ENCODE results near the gene NTN1. TPM values are rescaled to one million over a fixed set of nuclear protein-coding genes. Genes with fewer than 3 reads are reported as not detected.

NTN1 gene
- polyA plus RNA-seq, 1 donor from 2014 or later: 16.2 TPM

DNA sequence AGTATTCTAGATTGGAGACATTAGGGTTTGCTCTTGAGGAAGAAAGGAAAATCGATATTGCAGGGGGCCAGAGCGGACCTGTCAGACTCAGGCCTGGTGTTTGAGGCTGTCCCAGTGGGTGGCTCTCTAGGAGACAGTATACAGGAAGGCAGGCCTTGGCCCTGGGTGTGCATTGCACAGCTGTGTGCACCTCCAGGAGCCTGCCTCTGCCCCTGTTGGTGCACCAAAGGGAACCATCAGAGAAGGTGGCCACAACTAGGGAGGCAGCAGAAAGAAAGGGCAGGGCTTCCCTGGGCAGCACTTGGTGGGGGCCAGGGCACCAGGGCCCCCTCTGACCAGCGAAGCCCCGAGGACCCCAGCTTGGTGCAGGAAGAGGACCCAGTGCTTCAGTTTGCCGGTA is 188.0 kb downstream of the NTN1 start:
- Histone ChIP-seq H3K9ac (ENCODE audit: low read length) (no peak overlapping the region), H2AFZ (ENCODE audit: low read depth, low read length) (no peak overlapping the region), H3K27me3 (ENCODE audit: insufficient read depth, low read depth, low read length) (no peaks in the 10 kb centered on the region), H3K9me2 (ENCODE audit: insufficient read depth, low read length) (no peaks in the 10 kb centered on the region), H3F3A (ENCODE audit: insufficient read depth, low read length, poor library complexity, severe bottlenecking) (no peaks in the 10 kb centered on the region), H3K79me2 (replicated peaks; ENCODE audit: insufficient read depth, low read length) (no peaks in the 10 kb centered on the region), H4K20me1 (ENCODE audit: insufficient read depth) (no peaks in the 10 kb centered on the region), H3K27ac (ENCODE audit: low read length) (no peak overlapping the region), H3K36me3 (ENCODE audit: insufficient read depth, low read length) (no peaks in the 10 kb centered on the region), H3K4me3 (ENCODE audit: low read length) (no peak overlapping the region), H3K4me2 (ENCODE audit: low read length) (no peak overlapping the region), H3K9me3 (ENCODE audit: low read length) (no peaks in the 10 kb centered on the region)
- TF ChIP-seq EZH2 (IDR thresholded peaks at IDR 0.05; ENCODE audit: borderline replicate concordance, insufficient read depth, low read length, poor library complexity, severe bottlenecking) (no peak), MXI1 (conservative IDR thresholded peaks at IDR 0.05; ENCODE audit: poor library complexity, severe bottlenecking) (no peak), TAF1 (IDR thresholded peaks at IDR 0.05; ENCODE audit: low read depth) (no peak), POLR2AphosphoS5 (IDR thresholded peaks at IDR 0.05) (no peak), EP300 (conservative IDR thresholded peaks at IDR 0.05; ENCODE audit: poor library complexity, severe bottlenecking) (no peak), RAD21 (conservative IDR thresholded peaks at IDR 0.05) (no peak), SMC3 (conservative IDR thresholded peaks at IDR 0.05; ENCODE audit: poor library complexity) (no peak)
- TF ChIP-seq, protein P1, sequence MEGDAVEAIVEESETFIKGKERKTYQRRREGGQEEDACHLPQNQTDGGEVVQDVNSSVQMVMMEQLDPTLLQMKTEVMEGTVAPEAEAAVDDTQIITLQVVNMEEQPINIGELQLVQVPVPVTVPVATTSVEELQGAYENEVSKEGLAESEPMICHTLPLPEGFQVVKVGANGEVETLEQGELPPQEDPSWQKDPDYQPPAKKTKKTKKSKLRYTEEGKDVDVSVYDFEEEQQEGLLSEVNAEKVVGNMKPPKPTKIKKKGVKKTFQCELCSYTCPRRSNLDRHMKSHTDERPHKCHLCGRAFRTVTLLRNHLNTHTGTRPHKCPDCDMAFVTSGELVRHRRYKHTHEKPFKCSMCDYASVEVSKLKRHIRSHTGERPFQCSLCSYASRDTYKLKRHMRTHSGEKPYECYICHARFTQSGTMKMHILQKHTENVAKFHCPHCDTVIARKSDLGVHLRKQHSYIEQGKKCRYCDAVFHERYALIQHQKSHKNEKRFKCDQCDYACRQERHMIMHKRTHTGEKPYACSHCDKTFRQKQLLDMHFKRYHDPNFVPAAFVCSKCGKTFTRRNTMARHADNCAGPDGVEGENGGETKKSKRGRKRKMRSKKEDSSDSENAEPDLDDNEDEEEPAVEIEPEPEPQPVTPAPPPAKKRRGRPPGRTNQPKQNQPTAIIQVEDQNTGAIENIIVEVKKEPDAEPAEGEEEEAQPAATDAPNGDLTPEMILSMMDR (IDR thresholded peaks at IDR 0.05; ENCODE audit: poor library complexity, severe bottlenecking): no peak
- TF ChIP-seq, protein P2, sequence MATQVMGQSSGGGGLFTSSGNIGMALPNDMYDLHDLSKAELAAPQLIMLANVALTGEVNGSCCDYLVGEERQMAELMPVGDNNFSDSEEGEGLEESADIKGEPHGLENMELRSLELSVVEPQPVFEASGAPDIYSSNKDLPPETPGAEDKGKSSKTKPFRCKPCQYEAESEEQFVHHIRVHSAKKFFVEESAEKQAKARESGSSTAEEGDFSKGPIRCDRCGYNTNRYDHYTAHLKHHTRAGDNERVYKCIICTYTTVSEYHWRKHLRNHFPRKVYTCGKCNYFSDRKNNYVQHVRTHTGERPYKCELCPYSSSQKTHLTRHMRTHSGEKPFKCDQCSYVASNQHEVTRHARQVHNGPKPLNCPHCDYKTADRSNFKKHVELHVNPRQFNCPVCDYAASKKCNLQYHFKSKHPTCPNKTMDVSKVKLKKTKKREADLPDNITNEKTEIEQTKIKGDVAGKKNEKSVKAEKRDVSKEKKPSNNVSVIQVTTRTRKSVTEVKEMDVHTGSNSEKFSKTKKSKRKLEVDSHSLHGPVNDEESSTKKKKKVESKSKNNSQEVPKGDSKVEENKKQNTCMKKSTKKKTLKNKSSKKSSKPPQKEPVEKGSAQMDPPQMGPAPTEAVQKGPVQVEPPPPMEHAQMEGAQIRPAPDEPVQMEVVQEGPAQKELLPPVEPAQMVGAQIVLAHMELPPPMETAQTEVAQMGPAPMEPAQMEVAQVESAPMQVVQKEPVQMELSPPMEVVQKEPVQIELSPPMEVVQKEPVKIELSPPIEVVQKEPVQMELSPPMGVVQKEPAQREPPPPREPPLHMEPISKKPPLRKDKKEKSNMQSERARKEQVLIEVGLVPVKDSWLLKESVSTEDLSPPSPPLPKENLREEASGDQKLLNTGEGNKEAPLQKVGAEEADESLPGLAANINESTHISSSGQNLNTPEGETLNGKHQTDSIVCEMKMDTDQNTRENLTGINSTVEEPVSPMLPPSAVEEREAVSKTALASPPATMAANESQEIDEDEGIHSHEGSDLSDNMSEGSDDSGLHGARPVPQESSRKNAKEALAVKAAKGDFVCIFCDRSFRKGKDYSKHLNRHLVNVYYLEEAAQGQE (IDR thresholded peaks at IDR 0.05; ENCODE audit: borderline replicate concordance): no peak

DNA sequence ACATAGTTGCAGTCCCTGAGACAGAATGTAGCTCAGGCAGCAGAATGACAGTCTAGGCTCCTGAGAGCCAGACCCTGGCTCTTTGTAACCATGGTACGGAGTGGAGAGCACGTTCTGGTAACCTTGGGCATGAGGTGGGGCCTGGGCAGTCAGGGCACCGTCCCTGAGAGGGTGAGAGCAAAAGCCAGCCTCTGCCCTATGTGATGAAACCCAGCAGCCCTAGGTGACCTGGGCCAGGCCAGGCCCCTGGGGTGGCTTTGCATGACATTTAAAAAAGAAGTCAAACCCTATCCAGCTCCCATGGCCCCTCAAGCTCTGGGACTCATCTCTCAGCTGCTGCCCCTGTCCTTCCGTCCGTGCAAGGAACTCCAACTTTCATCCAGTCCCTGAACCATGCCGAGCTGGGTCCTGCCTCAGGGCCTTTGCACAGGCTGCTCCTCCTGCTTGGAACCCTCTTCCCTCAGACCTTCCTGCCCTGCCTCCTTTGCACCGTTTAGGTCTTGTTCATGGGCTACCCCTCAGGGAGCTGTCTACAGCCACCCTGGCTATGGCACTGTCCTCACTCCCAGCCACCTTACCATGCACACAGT is 188.6 kb downstream of the NTN1 start:
- TF ChIP-seq, protein P1 (IDR thresholded peaks at IDR 0.05; ENCODE audit: poor library complexity, severe bottlenecking): no peak
- TF ChIP-seq POLR2AphosphoS5 (IDR thresholded peaks at IDR 0.05): no peak
- TF ChIP-seq SMC3 (conservative IDR thresholded peaks at IDR 0.05; ENCODE audit: poor library complexity): no peak
- no peak for TF ChIP-seq EP300 (conservative IDR thresholded peaks at IDR 0.05; ENCODE audit: poor library complexity, severe bottlenecking)
- TF ChIP-seq EZH2 (IDR thresholded peaks at IDR 0.05; ENCODE audit: borderline replicate concordance, insufficient read depth, low read length, poor library complexity, severe bottlenecking): no peak
- TF ChIP-seq MXI1 (conservative IDR thresholded peaks at IDR 0.05; ENCODE audit: poor library complexity, severe bottlenecking): no peak
- TF ChIP-seq, protein P2 (IDR thresholded peaks at IDR 0.05; ENCODE audit: borderline replicate concordance): no peak
- TF ChIP-seq RAD21 (conservative IDR thresholded peaks at IDR 0.05): no peak
- TF ChIP-seq TAF1 (IDR thresholded peaks at IDR 0.05; ENCODE audit: low read depth): no peak
- no peak overlapping the region for H2AFZ ChIP-seq (ENCODE audit: low read depth, low read length)

More for the DNA sequence above, 188.6 kb downstream of the NTN1 start:
- H3K27ac ChIP-seq (ENCODE audit: low read length): no peak overlapping the region
- no peaks in the 10 kb centered on the region for H3K9me3 ChIP-seq (ENCODE audit: low read length)
- no peak overlapping the region for H3K4me3 ChIP-seq (ENCODE audit: low read length)
- H3K9ac ChIP-seq (ENCODE audit: low read length): no peak overlapping the region
- no peak overlapping the region for H3K4me2 ChIP-seq (ENCODE audit: low read length)
- no peaks in the 10 kb centered on the region for H3F3A ChIP-seq (ENCODE audit: insufficient read depth, low read length, poor library complexity, severe bottlenecking)
- H3K36me3 ChIP-seq (ENCODE audit: insufficient read depth, low read length): no peaks in the 10 kb centered on the region
- no peaks in the 10 kb centered on the region for H3K27me3 ChIP-seq (ENCODE audit: insufficient read depth, low read depth, low read length)
- H3K9me2 ChIP-seq (ENCODE audit: insufficient read depth, low read length): no peaks in the 10 kb centered on the region
- no peaks in the 10 kb centered on the region for H3K79me2 ChIP-seq (replicated peaks; ENCODE audit: insufficient read depth, low read length)
- H4K20me1 ChIP-seq (ENCODE audit: insufficient read depth): no peaks in the 10 kb centered on the region

All from neural cell (in vitro differentiated cells).